ENCODE measurements around the gene SPCS3.
"Not testable (repeated sequence)": the region's sequence is repeated elsewhere in the genome, so short reads cannot be mapped to it uniquely, and the experiment has no call there.

The SPCS3 gene

DNA sequence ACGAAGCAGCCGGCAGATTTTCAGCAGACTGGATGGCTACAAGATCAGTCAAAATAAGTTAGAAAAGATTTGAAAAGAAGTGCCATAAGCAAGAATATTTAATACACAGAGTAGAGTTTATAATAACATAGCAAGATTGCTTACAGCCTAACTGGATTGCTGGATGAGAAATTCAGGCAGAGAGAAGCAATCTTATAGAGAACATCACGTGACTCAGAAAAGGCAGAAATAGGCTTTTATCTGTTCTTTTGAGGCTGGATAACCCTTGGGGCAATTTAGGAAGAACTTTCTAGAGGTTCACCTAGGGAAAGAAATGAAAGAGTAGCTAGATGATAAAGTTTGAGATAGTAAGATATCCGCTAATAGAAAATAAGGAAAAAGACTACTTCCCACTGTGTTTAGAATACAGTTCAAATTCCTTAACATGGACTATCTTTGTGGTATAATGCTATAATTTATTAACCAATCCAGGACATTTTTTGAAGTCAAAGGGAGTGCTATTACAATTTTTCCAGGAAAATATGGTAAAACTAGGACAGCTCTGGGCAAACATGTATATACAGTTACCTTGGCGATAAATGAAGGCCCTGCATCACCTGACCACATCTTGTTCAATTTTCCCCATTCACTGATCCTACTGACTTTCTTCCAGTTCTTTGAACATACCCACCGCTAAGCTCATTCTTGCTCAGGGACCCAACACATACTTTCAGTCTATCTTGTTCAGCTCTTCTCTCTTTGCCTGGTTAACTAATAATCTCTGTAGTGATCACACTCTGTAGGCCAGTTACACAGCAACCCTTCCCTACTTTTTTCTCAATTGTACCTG lies 12.7 kb upstream of the SPCS3 start:
- no peak for DNase-seq

DNA sequence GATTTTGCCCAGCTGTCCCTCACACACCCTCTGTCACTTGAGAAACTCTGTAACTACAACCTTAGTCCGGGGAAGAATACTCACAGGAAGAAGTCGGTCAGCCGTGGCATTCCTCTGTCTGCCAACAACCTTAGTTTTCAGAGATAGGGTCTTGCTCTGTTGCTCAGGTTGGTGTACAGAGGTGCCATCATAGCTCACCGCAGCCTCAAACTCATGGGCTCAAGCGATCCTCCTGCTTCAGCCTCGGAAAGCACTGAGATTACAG lies 12.2 kb upstream of the SPCS3 start:
- no peak for DNase-seq

DNA sequence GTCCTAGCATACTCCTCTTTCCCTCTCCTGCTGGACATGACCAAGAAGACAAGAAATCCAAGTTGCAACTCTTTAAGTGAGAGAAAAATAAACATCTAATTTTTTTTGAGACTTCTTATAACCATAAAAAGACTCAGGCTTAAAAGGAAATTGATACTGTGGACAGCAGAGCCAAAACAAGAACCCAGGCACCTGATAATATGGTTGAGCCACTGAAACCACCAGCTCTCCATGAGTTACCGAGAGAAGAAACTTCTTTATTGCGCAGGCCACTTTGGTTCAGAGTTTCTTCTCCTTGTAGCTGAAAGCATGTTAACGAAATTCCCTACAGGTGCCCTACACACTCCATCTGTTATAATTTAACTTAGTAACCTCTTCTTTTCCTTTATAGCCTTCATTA lies 11.3 kb upstream of the SPCS3 start:
- DNase-seq, result no peak

DNA sequence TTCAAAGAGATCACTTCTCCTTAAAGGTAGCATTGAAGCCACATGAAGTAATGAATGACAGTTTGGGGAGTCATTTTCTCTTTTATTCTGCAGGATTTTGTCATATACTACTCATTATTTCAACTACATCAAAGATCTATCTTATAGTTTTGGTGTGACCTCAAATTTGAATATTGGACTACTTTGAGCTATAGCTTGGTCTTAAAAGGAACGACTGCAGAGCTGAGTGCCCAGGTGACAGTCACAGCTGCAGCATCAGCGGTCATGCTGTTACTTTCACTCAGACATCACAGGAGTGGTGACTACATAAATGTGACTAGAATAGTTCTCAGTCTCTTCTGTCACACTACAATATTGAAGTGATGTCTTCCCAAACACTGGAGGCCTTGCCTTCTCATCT lies 10.7 kb upstream of the SPCS3 start:
- DNase-seq, result no peak

DNA sequence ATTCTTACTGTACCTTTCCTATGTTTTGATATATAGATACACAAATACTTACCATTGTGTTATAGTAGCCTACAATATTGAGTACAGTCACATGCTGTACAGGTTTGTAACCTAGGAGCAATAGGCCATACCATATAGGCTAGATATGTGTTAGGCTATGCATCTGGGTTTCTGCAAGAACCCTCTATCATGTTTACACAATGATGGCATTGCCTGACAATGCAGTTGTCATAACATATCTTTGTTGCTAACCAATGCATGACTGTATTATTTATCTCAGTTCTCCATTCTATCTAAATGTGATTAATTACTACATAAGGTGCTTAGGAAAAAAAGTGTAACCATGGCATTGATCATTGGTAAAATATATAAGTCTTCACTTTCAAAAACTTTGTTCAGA lies 10.0 kb upstream of the SPCS3 start:
- DNase-seq, result no peak

DNA sequence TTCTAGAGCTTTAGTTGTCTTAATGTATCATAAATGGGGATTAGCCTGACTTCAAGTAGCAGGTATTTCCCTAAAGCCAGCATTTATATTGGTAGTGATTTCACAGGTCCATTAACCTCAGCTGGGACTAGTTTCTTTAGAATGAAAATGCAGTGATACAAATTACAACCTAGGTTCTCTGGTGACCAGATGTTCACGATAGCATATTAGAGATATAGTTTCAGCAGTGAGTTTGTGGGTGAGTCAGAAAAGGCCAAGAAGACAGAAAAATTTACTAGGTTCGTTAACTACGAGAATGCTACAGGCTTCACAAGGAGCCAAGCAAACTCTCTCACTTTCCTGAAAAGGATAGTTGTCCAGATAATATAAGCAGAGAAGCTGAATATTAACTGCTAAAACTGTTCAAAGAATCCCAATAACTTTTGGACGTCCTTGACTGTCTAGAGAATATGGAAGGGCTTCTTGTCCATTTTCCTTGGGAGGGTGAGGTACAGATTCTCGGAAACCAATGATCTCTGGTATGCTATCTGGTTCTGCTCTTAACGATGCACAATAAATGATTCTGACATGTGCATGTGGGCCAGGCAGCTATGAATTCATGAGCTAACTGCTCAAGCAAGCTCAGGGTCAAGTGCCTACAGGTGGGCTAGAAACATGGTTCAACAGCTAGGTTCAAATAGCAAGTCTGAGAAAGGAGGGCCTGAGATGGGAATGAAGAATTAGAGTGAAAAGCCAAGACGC lies 6.0 kb upstream of the SPCS3 start:
- DNase-seq, result no peak

DNA sequence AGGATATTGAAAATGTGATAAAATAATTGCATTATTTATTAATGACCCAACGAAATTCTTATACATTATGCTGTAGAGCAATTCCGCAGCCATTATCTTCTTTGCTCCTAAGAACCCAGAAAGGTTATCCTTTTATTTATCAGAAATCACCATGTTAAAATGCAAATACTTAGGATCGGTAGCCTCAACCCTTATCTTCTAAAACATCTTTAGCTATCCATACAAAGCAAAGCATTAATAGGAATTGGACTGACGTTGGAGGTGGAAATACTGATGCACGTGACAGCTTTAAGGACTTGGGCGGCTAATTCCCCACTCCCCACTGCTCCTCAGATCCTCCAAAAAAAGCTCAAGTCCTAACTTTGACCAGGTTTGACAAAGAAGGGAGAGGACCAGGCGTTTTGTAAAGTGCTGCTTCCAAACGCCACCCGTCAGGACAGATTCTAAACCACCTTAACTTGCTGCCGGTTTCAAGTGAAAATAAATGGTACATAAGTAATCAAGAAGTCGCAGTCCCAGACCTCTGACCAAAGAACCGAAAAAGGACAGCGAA lies 539 bp upstream of the SPCS3 start:
- no peak for DNase-seq

DNA sequence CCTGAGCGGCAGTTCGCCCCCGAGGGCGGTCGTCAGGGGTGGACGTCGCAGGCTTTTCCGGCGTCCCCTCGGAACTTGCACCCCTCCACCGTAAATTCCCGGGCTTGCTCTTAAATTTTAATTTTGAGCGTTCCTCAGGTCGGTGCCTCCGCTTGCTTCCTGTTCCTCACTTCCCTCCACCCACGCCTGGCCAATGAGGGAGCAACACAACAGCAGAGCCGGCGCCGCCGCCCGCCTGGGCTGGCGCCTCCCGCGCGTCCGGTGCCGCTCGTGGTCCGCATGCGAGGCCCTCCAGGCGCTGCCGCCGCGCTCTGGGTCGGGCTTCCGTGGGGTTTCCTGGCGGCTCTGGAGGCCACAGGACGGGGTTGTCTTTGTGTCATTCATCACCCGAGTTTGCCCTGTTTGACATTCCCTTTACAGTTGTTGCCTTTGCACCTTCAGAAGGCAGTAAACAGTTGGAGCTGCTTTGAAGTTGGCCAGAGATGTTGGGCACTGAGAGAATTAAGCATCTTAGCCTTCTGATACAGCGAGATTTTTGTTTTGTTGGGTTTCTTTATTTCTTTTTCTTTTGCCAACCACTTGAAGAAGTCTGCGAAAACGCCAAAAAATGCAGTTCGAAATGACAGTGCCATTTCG lies 692 bp downstream of the SPCS3 start:
- DNase-seq, result peak; percentile 93

DNA sequence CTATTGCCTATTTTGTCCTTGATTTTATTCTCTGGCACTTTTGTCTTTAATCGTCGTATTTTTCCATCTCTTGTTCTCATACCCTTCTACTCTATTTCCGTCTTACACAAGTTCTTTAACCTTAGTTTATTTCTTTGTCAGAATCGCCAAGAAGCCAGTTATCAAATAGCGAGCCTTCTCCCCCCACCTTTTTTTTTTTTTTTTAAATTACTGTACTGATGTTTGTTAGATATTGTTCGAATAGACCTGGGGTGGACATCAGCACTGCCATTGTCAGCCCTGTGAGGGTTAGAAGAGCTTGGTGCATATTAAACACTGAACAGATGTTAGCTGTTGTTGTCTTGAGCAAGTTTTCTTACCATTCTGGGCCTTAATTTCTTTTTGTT lies 1.2 kb downstream of the SPCS3 start:
- no peak for DNase-seq

DNA sequence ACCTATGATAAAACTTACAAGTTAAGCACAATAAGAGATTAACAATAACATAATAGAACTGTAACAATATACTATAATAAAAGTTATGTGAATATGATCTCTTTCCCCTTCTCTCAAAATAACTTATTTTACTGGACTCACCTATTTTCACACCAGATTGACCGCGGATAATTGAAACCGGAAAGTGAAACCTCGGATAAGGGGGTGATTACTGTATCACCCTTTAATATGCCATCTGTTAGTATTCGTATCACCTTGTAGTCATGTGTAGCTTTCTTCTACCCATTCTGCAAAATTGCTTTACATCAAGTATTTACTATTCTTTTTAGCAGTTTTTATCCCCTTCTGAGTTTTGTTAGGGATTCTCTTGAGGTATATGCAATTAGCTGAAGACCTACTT lies 1.8 kb downstream of the SPCS3 start:
- no peak for DNase-seq

DNA sequence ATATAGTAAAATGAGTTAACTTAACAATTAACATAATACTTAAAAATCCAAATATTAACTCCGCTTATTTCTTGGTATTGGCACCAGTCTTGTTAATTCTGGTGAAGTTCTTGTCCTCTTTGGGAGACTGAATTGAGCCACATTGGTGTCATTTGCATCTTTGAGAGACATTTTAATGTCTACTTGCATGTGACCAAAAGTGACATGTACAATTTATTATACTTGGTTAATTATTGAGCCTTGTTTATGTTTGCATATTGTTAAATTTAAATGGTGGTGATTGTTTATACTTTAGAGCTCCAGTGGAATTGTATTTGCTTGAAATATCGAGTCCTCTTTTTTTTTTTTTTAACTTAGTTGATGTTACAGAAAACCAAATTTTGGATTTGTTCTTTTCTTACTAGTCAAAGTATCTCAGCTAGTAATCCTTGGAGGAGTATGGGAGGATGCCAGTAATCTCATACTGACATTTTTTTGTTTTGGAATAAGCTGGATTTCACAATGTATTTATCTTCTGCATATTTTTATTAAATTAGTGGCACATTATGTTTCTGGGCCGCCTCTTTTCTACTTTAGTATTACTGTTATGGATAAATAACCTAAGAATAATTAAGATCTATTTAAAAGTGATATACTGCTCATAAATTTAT lies 3.9 kb downstream of the SPCS3 start:
- no peak for DNase-seq

DNA sequence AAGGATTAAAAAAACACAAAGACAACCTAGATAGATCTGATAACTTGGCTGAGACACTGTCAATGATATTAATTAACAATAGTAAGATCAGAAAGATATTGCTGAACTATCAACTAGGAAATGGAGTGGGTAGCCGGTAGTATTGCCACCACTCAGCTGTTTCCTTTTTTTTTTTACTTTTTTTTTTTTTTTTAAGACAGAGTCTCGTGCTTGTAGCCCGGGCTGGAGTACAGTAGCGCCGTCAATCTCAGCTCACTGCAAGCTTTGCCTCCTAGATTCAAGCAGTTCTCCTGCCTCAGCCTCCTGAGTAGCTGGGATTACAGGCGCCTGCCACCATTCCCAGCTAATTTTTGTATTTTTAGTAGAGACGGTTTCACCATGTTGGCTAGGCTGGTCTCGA lies 5.1 kb downstream of the SPCS3 start:
- DNase-seq, result not testable (repeated sequence)

DNA sequence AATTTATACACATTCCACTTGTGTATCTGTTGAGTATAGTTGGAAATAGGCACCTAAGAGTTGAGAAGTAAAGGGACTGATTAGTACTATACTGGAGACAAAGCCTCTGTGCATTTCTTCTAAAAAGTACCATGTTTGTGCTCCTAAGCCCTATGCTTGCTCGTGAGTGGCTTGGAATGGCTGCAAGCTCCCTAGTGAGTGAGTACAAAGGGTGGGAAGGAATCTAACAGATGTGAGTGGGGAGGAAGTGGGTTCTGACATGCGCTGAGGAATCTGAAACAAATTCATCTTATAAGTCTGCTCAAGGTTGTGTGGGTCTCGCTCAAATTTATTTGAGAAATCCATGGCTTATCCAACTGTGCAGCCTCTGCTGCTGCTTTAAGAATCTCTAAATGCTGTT lies 13.3 kb downstream of the SPCS3 start:
- no peak for DNase-seq

DNA sequence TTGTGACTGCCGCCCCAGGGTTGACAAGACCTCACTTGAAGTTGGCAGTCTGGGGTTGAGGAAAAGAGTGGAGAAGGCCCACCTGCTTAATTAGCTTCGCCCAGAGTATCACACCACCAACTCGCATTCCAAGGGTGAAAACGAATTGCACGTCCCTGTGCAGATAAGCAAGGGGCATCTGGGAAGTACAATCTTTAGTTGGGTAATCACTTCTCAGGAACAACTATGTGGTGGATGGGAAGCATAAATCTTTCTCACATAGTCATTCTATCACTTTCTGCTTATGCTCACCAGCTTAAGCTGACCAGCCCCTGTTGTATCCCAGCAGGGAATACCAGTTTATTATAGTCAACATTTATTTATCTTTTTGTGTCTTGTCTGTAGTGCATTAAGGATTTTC lies 14.3 kb downstream of the SPCS3 start:
- DNase-seq, result no peak

DNA sequence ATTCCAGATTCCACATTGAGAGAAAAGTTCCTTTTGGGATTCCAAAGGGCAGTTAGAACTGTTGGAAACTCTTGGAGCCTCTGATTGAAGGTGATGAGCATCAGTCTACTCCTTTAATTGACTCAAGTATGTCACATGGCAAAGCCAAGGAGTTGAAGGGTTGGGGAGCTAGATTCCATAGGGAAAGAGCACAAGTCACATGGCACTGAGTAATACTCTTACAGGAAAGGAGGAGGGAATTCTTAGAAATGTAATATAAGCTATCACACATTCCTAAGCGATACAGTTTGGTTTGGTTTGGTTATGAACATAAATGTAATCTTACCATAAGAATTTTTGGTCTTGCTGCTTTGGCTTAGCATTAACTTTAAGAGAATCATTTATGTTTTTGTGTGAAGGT lies 15.7 kb downstream of the SPCS3 start:
- DNase-seq, result no peak

DNA sequence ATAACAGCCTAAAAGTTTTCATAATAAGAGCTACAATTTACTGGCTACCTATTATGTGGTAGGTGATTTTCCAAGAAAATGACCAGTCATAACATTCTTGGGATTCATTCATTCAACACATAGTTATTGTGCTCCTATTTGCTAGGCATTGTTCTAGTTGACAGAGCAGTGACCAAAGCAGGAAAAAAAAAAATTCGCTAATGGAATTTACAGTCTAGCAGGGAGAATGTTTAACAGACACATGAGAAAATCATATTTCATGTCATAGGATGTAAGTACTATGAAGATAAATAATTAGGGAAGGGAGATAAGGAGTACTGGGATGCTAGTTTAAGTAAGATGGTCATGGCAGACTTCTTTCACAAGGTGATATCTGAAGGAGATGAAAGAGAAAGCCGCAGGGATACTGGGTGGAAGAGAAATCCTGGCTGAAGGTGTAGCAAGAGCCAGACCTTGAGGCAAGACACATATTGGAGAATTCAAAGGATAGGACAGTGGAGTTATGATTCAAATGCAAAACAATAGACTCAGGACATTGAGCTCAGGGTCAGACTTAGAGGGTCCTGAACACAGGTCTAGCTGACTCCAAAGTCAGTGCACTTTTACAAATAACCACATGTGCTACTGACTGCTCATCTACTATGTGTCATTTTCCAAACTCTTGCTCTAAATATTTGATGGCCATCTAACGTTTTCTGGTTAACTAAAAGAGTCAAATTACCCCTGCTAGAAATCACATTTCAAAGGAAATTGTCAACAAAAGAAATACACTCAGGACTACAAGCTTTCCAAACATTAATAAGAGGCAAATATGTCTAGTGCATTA lies 20.4 kb downstream of the SPCS3 start:
- no peak for DNase-seq

DNA sequence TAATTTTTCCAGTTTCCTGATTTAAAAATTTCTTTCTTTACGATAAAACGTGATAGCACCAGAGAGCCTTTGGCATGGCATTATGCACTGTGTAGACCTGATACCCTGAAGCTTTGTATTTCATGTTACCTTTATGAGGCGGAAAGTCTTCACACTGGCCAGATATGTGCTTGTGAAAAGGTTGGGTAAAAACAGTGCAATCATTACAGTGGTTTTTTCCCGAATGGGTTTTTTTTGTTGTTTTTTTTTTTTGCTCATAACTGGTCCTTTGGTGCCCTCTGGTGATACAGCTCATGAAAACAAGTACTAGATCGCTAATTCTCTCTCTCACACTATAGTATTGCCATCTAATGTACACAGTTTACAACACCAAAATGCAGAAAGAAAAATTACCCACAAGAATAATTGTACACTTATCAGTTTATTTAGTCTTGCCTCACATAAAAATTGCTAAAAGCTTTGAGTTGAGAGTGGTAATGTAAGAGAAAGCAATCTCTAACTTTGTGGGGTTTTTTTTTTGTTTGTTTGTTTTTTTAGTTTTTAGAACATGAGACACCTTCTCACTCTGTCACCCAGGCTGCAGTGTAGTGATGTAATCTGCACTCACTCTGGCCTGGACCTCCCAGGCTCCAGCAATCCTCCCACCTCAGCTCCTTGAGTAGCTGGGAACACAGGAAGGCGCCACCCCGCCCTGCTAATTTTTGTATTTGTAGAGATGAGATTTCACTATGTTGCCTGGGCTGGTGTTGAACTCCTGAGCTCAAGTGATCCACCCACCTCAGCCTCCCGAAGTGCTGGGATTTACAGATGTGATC lies 21.3 kb downstream of the SPCS3 start:
- no peak for DNase-seq

DNA sequence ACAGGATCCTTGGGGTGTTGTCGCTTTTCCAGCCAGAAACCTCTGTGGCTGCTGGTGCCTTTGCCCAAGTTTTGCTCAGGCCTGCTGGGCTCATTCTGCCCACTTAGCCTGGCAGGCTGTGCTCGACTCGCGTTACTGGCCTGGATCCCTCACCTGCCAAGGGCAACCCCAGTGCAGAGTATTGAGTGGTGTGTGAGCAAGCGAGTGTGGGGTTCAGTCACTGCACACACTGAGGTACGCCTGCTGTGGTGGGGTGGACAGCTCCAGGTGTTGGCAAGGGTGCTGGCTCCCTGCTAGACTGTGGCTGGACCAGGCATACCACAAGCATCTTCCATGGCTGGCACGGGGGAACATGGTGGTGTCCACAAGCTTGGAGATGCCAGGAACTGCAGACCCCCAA lies 22.6 kb downstream of the SPCS3 start:
- DNase-seq, result no peak

DNA sequence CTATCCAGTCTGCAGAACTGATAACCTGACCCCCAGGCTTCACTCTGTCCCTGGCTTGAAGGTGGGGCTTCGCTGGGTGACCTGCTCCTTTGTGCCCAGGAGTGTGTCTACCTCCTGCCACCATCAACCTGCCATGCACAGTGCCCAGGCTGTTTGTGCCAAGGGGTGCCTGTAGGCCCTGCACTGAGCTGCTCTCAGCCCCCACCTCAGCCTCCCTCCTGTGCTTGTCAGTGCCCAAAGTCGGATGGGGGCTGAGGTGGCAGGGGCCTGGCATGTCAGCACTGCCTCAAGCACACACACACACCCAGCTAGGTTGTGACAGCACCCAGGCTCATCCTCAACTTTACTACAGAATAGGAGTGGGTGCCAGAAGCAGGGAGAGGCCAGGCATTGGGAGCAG lies 23.5 kb downstream of the SPCS3 start:
- DNase-seq, result no peak

DNA sequence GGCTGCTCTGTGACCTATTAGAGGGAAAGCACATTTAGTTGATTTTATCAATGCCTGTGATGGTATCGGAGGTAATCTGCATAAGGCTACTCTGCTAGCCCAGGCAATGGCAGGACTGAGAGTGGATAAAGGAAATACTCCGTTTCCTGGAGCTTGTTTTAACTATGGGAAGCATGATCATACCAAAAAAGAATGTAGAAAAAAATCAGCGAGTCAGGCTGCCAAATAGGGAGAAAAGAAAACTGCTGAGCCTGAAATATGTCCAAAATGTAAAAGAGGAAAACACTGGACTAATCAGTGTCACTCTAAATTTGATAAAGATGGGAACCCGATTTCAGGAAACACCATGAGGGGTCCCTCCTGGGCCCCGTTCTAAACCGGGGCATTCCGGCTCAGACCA lies 25.6 kb downstream of the SPCS3 start:
- not testable (repeated sequence) for DNase-seq

DNA sequence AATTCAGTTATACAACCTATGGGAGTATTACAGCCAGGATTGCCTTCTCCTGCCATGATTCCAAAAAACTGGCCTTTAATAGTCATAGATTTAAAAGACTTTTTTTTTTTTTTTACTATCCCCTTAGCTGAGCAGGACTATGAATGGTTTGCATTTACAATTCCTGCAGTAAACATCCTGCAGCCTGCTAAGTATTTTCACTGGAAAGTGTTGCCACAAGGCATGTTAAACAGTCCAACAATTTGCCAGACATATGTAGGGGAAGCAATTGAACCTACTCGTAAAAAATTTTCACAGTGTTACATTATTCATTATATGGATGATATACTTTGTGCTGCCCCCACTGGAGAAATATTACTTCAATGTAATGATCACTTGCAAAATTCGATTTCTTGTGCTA lies 27.1 kb downstream of the SPCS3 start:
- not testable (repeated sequence) for DNase-seq

DNA sequence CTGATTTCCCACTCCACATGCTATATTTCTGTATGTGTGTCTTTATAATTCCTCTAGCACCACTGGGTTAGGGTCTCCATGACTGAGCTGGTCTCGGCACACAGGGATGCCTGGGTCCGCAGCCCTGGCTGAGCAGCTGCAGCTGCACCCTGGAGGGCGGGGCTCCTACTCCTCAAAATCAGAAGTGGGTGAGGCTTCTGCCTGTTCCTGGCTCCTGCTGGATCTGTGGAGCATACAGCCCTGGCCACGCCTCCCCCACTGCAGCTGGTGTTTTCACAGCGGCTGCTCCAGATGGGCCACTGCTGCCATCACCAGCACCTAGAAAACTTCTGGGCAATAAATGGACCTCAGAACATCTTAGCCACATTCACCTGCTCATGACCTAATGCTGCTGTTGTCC lies 30.9 kb downstream of the SPCS3 start:
- no peak for DNase-seq
